Stimulated activated naive CD4-positive, alpha-beta T cell treated with Interleukin-2 at 50 U/mL for 16 hours (primary cell): ENCODE results near the gene GPC5.
"Not testable (repeated sequence)": the region's sequence is repeated elsewhere in the genome, so short reads cannot be mapped to it uniquely, and the experiment has no call there.

Source experiments
- DNase-seq: peaks from one replicate; lab custom pipeline; 2025; lab: John Stamatoyannopoulos, UW

GPC5 gene

GRCh38 chr13:92473765-92474475 is 1075.5 kb downstream of the GPC5 start:
- DNase-seq = no peak

- no peak for DNase-seq
These were observed 1082.0 kb downstream of the GPC5 start for GRCh38 chr13:92480387-92480786.

- DNase-seq = not testable (repeated sequence)
These were observed 1084.4 kb downstream of the GPC5 start for GRCh38 chr13:92482790-92483189.

GRCh38 chr13:92483894-92484293 is 1085.5 kb downstream of the GPC5 start:
- no peak for DNase-seq

- no peak for DNase-seq
These were observed 1088.8 kb downstream of the GPC5 start for GRCh38 chr13:92487238-92487637.

- DNase-seq = no peak
These were observed 1089.9 kb downstream of the GPC5 start for GRCh38 chr13:92488249-92488852.

- no peak for DNase-seq
These were observed 1093.4 kb downstream of the GPC5 start for GRCh38 chr13:92491839-92492238.

- no peak for DNase-seq
These were observed 1096.5 kb downstream of the GPC5 start for GRCh38 chr13:92494915-92495314.

GRCh38 chr13:92500192-92500591 is 1101.8 kb downstream of the GPC5 start:
- no peak for DNase-seq

- DNase-seq = no peak
These were observed 1112.0 kb downstream of the GPC5 start for GRCh38 chr13:92510416-92510815.

GRCh38 chr13:92512852-92513251 is 1114.4 kb downstream of the GPC5 start:
- no peak for DNase-seq

GRCh38 chr13:92513672-92514071 is 1115.3 kb downstream of the GPC5 start:
- no peak for DNase-seq

GRCh38 chr13:92514420-92515125 is 1116.2 kb downstream of the GPC5 start:
- no peak for DNase-seq

GRCh38 chr13:92516878-92517277 is 1118.5 kb downstream of the GPC5 start:
- DNase-seq = not testable (repeated sequence)

GRCh38 chr13:92518622-92519021 is 1120.2 kb downstream of the GPC5 start:
- DNase-seq = not testable (repeated sequence)

GRCh38 chr13:92530364-92530763 is 1131.9 kb downstream of the GPC5 start:
- no peak for DNase-seq

GRCh38 chr13:92535222-92536006 is 1137.0 kb downstream of the GPC5 start:
- DNase-seq = no peak

GRCh38 chr13:92537471-92537870 is 1139.0 kb downstream of the GPC5 start:
- DNase-seq = no peak

- no peak for DNase-seq
These were observed 1139.7 kb downstream of the GPC5 start for GRCh38 chr13:92538164-92538563.

- DNase-seq = not testable (repeated sequence)
These were observed 1140.7 kb downstream of the GPC5 start for GRCh38 chr13:92539148-92539547.

- no peak for DNase-seq
These were observed 1148.8 kb downstream of the GPC5 start for GRCh38 chr13:92547266-92547665.

- DNase-seq = no peak
These were observed 1150.9 kb downstream of the GPC5 start for GRCh38 chr13:92549276-92549675.
